22Rv1 (cell line): ENCODE results near the gene THSD4.

Source experiments
- H3K27ac ChIP-seq: fragments of 450-650 bp; 2 replicates; pipeline ENCODE4 v1.5.1; 2017
- ZFX ChIP-seq: fragments of 450-650 bp; IDR thresholded peaks from 2 replicates; pipeline ENCODE4 v1.6.1; 2017; ENCODE audit warnings: antibody characterized with exemption, borderline replicate concordance
- TF ChIP-seq, protein P1 (sequence below): fragments of 450-650 bp; IDR thresholded peaks from 2 replicates; pipeline ENCODE4 v1.5.1; 2017; ENCODE audit warnings: mild to moderate bottlenecking

THSD4 gene

DNA sequence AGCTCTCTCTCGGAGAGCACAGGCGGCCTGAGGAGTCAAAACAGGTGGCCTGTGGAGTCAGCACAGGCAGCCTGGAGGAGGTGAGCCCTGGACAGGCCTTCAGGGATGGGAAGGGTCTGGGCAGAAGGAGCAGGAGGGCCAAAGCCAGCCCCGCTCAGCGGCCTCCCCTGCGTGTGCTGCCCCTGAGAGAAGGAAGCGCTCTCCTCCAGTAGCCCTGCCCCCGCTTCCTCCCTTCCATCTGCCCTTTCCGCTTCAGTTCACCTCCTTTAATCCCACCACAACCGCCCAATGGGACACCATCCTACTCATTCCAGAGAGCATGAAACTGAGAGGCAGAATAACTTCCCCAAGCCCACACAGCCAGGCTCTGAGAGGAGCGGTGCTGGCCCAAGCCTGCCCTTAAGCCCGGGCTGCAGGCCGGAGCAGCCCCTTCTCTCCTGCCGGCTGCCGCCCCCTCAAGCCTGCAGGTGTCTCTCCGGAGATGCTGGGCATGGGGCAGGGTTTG lies 691.9 kb downstream of the THSD4 start:
- H3K27ac ChIP-seq: no peak overlapping the region
- TF ChIP-seq, protein P1, sequence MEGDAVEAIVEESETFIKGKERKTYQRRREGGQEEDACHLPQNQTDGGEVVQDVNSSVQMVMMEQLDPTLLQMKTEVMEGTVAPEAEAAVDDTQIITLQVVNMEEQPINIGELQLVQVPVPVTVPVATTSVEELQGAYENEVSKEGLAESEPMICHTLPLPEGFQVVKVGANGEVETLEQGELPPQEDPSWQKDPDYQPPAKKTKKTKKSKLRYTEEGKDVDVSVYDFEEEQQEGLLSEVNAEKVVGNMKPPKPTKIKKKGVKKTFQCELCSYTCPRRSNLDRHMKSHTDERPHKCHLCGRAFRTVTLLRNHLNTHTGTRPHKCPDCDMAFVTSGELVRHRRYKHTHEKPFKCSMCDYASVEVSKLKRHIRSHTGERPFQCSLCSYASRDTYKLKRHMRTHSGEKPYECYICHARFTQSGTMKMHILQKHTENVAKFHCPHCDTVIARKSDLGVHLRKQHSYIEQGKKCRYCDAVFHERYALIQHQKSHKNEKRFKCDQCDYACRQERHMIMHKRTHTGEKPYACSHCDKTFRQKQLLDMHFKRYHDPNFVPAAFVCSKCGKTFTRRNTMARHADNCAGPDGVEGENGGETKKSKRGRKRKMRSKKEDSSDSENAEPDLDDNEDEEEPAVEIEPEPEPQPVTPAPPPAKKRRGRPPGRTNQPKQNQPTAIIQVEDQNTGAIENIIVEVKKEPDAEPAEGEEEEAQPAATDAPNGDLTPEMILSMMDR: no peak
- TF ChIP-seq ZFX: no peak

DNA sequence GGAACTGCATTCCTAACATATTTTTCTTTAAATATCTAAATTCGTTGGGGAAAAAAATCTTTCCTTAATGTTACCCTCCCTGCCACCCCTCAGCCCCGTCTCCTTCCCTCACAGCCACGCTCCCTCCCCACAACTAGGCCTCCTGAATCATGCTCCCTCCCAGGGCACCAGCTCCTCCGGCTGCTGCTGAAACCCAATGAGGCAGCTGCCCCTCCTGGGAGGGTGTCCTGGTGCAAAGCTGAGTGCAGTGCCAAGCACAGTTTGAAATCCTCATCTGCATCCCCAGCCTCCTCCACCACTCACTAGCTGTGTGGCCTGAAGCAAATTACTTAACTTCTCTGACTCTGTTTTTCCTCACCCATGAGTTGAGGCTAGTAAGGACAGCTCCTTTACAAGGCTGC lies 692.4 kb downstream of the THSD4 start:
- H3K27ac ChIP-seq: no peak overlapping the region
- TF ChIP-seq, protein P1: no peak
- no peak for TF ChIP-seq ZFX

- H3K27ac ChIP-seq: no peak overlapping the region
- TF ChIP-seq ZFX: no peak
- TF ChIP-seq, protein P1: no peak
These were observed 693.2 kb downstream of the THSD4 start for GRCh38 chr15:71808311-71809020.

DNA sequence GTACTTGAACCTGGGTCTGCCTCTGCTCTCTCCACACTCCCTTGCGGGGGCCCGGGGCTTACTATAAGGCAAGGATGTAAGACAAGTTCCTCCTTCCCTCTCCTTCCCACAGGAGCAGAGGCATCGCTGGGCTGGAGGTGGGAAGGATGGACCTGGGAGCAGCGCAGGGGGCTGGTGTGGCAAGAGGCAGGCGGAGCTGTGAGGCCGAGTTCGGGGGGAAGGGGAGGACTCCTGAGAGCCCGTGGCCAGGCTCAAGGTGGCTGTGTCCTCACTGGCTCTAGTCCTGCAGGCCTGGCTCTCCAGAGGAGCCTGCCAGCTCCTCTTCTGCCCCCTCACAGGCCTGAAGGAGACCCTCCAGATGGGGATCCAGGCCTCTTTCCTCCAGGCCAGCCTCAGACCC lies 694.1 kb downstream of the THSD4 start:
- no peak overlapping the region for H3K27ac ChIP-seq
- TF ChIP-seq ZFX: no peak
- TF ChIP-seq, protein P1: no peak

GRCh38 chr15:71810256-71811035 lies 695.2 kb downstream of the THSD4 start, which contains the start of gene NR2E3:
Gene NR2E3 (plus strand): TSS chr15:71810554. CDS start chr15:71810744, 190 bp downstream.
- TF ChIP-seq, protein P1: no peak
- no peak for TF ChIP-seq ZFX
- H3K27ac ChIP-seq: no peak within 1 kb of the TSS

GRCh38 chr15:71811036-71811736 lies 695.9 kb downstream of the THSD4 start:
- TF ChIP-seq, protein P1: no peak
- no peak for TF ChIP-seq ZFX

More at GRCh38 chr15:71811036-71811736, 695.9 kb downstream of the THSD4 start:
- no peak overlapping the region for H3K27ac ChIP-seq
